Measurements from ENCODE around the gene PPP1R12A. TPM values are rescaled to one million over a fixed set of nuclear protein-coding genes. Genes with fewer than 3 reads are reported as not detected.
A peak's percentile ranks its signal among the peaks of the same experiment; 100 is the strongest.

PPP1R12A gene
- total RNA-seq, result 10 to 100 TPM; 62.9 to 87.2 TPM
- 100 to 1,000 TPM; 110 to 137 (median 124) TPM for polyA plus RNA-seq (ENCODE audit: insufficient read length in 6 of 6)
- long read RNA-seq, donor 1, transcript PPP1R12A-212 (3 exons, 443 nt), result major isoform, 7 of 50 reads
- long read RNA-seq, donor 1, partial matches to known transcripts, result 40 of 50 reads
- long read RNA-seq, donor 1, other reads (novel, unspliced or antisense), result 0 of 50 reads
- long read RNA-seq, donor 2, transcript PPP1R12A-212 (3 exons, 443 nt), result major isoform, 9 of 36 reads
- long read RNA-seq, donor 2, partial matches to known transcripts, result 22 of 36 reads
- long read RNA-seq, donor 2, other reads (novel, unspliced or antisense), result 0 of 36 reads
- long read RNA-seq, donor 3, partial matches to known transcripts, result 18 of 23 reads
- long read RNA-seq, donor 3, other reads (novel, unspliced or antisense), result 0 of 23 reads
- long read RNA-seq, donor 4, partial matches to known transcripts, result 9 of 11 reads
- long read RNA-seq, donor 4, other reads (novel, unspliced or antisense), result 2 of 11 reads
- long read RNA-seq, donor 5, full-length matches to known transcripts, result 7 of 35 reads
- long read RNA-seq, donor 5, partial matches to known transcripts, result 28 of 35 reads
- long read RNA-seq, donor 5, other reads (novel, unspliced or antisense), result 0 of 35 reads
- long read RNA-seq, donor 6, partial matches to known transcripts, result 6 of 13 reads
- long read RNA-seq, donor 6, other reads (novel, unspliced or antisense), result 0 of 13 reads
- long read RNA-seq, donor 7, partial matches to known transcripts, result 7 of 11 reads
- long read RNA-seq, donor 7, other reads (novel, unspliced or antisense), result 0 of 11 reads
- long read RNA-seq, donor 8, partial matches to known transcripts, result 38 of 41 reads
- long read RNA-seq, donor 8, other reads (novel, unspliced or antisense), result 0 of 41 reads
- long read RNA-seq, donor 9, result 0 reads
- long read RNA-seq, donor 10, partial matches to known transcripts, result 5 of 10 reads
- long read RNA-seq, donor 10, other reads (novel, unspliced or antisense), result 3 of 10 reads
- long read RNA-seq, donor 11, transcript PPP1R12A-212 (3 exons, 443 nt), result major isoform, 6 of 19 reads
- long read RNA-seq, donor 11, partial matches to known transcripts, result 12 of 19 reads
- long read RNA-seq, donor 11, other reads (novel, unspliced or antisense), result 0 of 19 reads
- long read RNA-seq, donor 12, partial matches to known transcripts, result 34 of 37 reads
- long read RNA-seq, donor 12, other reads (novel, unspliced or antisense), result 0 of 37 reads

DNA sequence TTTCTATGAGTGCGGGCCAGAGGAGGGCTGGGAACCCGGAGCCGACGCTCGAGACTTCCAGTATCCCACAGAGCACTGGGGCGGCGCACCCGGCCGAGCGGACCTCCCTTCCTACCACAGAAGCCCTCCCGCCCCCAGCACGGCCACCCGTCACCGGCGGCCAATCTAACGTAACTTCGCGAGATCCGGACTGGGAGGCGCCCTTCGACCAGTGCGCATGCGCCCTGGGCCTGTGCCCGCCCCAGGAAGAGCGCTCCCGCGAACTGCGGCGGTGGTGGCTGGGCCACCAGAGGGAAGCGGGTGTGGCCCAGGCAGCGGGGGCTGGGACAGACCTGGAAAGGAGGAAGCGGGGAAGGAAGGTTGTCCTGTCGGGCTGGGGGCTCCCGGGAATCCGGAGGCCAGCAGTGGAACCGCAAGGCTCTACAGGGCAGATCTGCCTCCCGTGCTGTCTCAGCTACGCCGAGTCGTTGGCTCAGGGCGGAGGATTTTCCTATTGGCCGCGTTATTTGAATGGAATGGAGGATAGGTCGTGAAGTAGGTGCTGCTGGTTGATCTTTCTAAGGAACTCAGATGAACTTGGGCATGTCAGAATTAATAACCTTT, at the start of gene PPP1R12A:
PPP1R12A (minus strand) TSS at position 77 of the 603 bp plus-strand sequence. CDS start 166 bp downstream, outside the sequence.
- H3K4me3 ChIP-seq, result peak within 1 kb of the TSS; percentile 77 to 93
- DNase-seq (peak; percentile 98 to 99 (median 98)), ATAC-seq (peak; percentile 96)
- H3K27me3 ChIP-seq, result no peaks in the 10 kb centered on the region
- H3K4me1 ChIP-seq, result peaks cover 12 to 52% of the 10 kb centered on the region in 2 donors
- TF ChIP-seq CTCF (IDR thresholded peaks at IDR 0.05), result peak in 1 of 2 donors; percentile 35
- peak within 1 kb of the TSS; percentile 96 to 99 for H3K27ac ChIP-seq
- no peaks in the 10 kb centered on the region for H3K9me3 ChIP-seq
- intact Hi-C loops (cut with DNase I), result no loop called here
- H3K36me3 ChIP-seq, result no peaks in the 10 kb centered on the region

DNA sequence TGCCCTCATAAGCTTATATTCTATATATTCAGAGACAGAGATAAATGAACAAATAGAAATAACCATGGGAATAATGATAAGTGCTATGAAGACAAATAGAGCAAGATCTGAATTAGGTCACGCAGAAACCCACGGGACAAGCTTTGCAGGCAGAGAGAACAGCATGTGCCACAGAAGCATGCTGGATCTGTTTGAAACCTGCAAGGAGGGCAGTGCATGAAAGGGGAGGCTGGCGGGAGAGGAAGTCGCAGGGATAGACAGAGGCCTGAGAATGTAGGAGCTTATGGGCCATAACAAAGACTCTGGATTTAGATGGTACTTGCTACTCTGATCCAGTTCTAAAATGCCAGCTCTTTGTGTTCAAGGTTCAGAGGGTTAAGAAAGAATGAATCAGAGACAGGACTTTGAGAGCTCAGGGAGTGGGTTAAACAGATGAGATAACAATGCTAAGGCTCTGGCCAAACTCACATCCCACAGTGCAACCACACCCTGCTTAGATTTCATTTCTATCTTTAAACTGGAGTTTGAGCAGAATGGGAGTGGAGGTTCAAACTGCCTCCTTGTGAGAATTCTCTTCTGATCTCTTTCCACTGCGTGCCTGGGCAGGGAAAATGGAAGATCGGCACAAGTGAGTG, 49.2 kb upstream of the PPP1R12A start:
- intact Hi-C loops (cut with DNase I), result no loop called here
- no peak overlapping the region for H3K27ac ChIP-seq
- H3K4me1 ChIP-seq, result no peaks in the 10 kb centered on the region
- H3K27me3 ChIP-seq, result no peaks in the 10 kb centered on the region
- H3K9me3 ChIP-seq, result no peaks in the 10 kb centered on the region
- no peaks in the 10 kb centered on the region for H3K36me3 ChIP-seq
- no peak for TF ChIP-seq CTCF (IDR thresholded peaks at IDR 0.05)
- peak; percentile 30 for ATAC-seq
- no peak for DNase-seq
- no peak overlapping the region for H3K4me3 ChIP-seq

- Histone ChIP-seq H3K4me1 (no peaks in the 10 kb centered on the region), H3K27ac (no peak overlapping the region), H3K36me3 (no peaks in the 10 kb centered on the region), H3K4me3 (no peak overlapping the region), H3K27me3 (no peaks in the 10 kb centered on the region), H3K9me3 (no peaks in the 10 kb centered on the region)
- DNase-seq, result no peak
- TF ChIP-seq CTCF (IDR thresholded peaks at IDR 0.05), result no peak
- intact Hi-C loops (cut with DNase I), result no loop called here
- peak; percentile 65 for ATAC-seq
Observed at GRCh38 chr12:79983492-79983891, 48.6 kb upstream of the PPP1R12A start.

GRCh38 chr12:79982086-79983062, 47.5 kb upstream of the PPP1R12A start:
- intact Hi-C loops (cut with DNase I), result no loop called here
- no peaks in the 10 kb centered on the region for H3K36me3 ChIP-seq
- TF ChIP-seq CTCF (IDR thresholded peaks at IDR 0.05), result no peak
- no peaks in the 10 kb centered on the region for H3K27me3 ChIP-seq
- ATAC-seq (no peak), DNase-seq (no peak)
- H3K9me3 ChIP-seq, result no peaks in the 10 kb centered on the region
- H3K4me3 ChIP-seq, result no peak overlapping the region
- H3K4me1 ChIP-seq, result no peaks in the 10 kb centered on the region
- no peak overlapping the region for H3K27ac ChIP-seq

Measured in left lung (tissue), 14 donors.